Kidney (tissue), 14 donors: ENCODE data around the gene CARD10. TPM values are rescaled to one million over a fixed set of nuclear protein-coding genes. Genes with fewer than 3 reads are reported as not detected.

Experiments used
- DNase-seq, 5 donors: peaks; one replicate each; pipeline ENCODE4 v3.0.0-alpha.2; 2013 to 2020
- FAIRE-seq: peaks from 2 replicates; lab custom pipeline; 2012; peaks lifted over from hg19 to GRCh38; lab: Jason Lieb, UNC
- H3K27ac ChIP-seq, 2 donors: one replicate each; pipeline ENCODE4 v1.7.0; 2013; ENCODE audit warnings: low read depth in 2 of 2, low read length in 2 of 2, inconsistent platforms in 1 of 2
- H3K27me3 ChIP-seq: one replicate; pipeline ENCODE4 v1.7.1; 2013; ENCODE audit warnings: low read length, inconsistent platforms; ENCODE audit not compliant: control insufficient read depth, insufficient read depth
- H3K36me3 ChIP-seq, 3 donors: one replicate each; pipeline versions ENCODE4 v1.7.0 to v1.7.1; 2013; ENCODE audit warnings: low read length in 3 of 3, control low read depth in 1 of 3, inconsistent platforms in 1 of 3; ENCODE audit not compliant: insufficient read depth in 3 of 3, control insufficient read depth in 2 of 3
- H3K4me1 ChIP-seq, 3 donors: one replicate each; pipeline versions ENCODE4 v1.7.0 to v1.7.1; 2013; ENCODE audit warnings: low read length in 3 of 3, inconsistent platforms in 1 of 3, low read depth in 1 of 3; ENCODE audit not compliant: control insufficient read depth in 2 of 3, insufficient read depth in 2 of 3
- H3K4me3 ChIP-seq, 3 donors: one replicate each; pipeline versions ENCODE4 v1.7.0 to v1.8.1; 2013; ENCODE audit warnings: low read length in 3 of 3, control low read depth in 1 of 3, inconsistent platforms in 1 of 3
- H3K9ac ChIP-seq, 3 donors: one replicate each; pipeline versions ENCODE4 v1.7.0 to v1.7.1; 2013; ENCODE audit warnings: low read length in 3 of 3, control low read depth in 1 of 3, inconsistent platforms in 1 of 3
- H3K9me3 ChIP-seq, 3 donors: one replicate each; pipeline versions ENCODE4 v1.7.0 to v1.7.1; 2013; ENCODE audit warnings: low read length in 3 of 3, control low read depth in 1 of 3, inconsistent platforms in 1 of 3; ENCODE audit not compliant: control insufficient read depth in 2 of 3, insufficient read depth in 1 of 3
- CTCF ChIP-seq: IDR thresholded peaks from 3 replicates; pipeline ENCODE4 v1.5.1; 2012; ENCODE audit warnings: mild to moderate bottlenecking, moderate library complexity, borderline replicate concordance; ENCODE audit not compliant: insufficient read depth; ENCODE audit errors: extremely low read depth
- intact Hi-C: fragments of 100-400 bp; cut with DNase I; formaldehyde crosslinking; loops from one replicate; pipeline ENCODE4 v1.11.1; 2022
- polyA plus RNA-seq: library from polyadenylated mRNA; stranded (reverse); fragments of 350-450 nt; fragmentation: Illumina TruSeq; extraction: RNeasy Lipid Tissue Mini Kit (QIAGEN cat#74804); gene quantifications from one replicate; pipeline ENCODE4 v1.2.3, GENCODE V29; 2014; ENCODE audit warnings: low read depth, low replicate concordance; ENCODE audit not compliant: insufficient read depth
- total RNA-seq: library from RNA; stranded (reverse); fragmentation: NEBNext Ultra II Directional; extraction: Animal tissue kit (Norgen Biotek cat#: 25700); gene quantifications from one replicate; pipeline ENCODE4 v1.2.1, GENCODE V29; 2021
- donor health status: control.
- donor health status: control.
- donor health status: control.
- donor health status: control.
- donor health status: control.
- donor health status: DM: yes; HTN: yes; CAD: no.
- donor health status: Normal renal cell carcinoma (clear cell type).

Gene CARD10
- total and polyA plus RNA-seq, 2 donors from 2014 or later = 32.4 to 42.3 TPM

- intact Hi-C loops = no loop called here
- no peaks in the 10 kb centered on the region for H3K4me1 ChIP-seq
- H3K27me3 ChIP-seq = no peaks in the 10 kb centered on the region
- no peak overlapping the region for H3K4me3 ChIP-seq
- FAIRE-seq (no peak), DNase-seq (no peak)
- no peak for TF ChIP-seq CTCF
- no peak overlapping the region for H3K9ac ChIP-seq
- no peak overlapping the region for H3K27ac ChIP-seq
- no peaks in the 10 kb centered on the region for H3K9me3 ChIP-seq
- H3K36me3 ChIP-seq = no peaks in the 10 kb centered on the region
These were observed 51.7 kb downstream of the CARD10 start for GRCh38 chr22:37467391-37467955.

- H3K4me3 ChIP-seq = no peak overlapping the region
- H3K27ac ChIP-seq = no peak overlapping the region
- DNase-seq (no peak), FAIRE-seq (no peak)
- H3K9me3 ChIP-seq = no peaks in the 10 kb centered on the region
- H3K36me3 ChIP-seq = no peaks in the 10 kb centered on the region
- no peaks in the 10 kb centered on the region for H3K4me1 ChIP-seq
- intact Hi-C loops = loop anchor here (5.0 kb wide), 1 partner anchor 147 kb away; no protein-coding TSS in a partner anchor
- TF ChIP-seq CTCF = no peak
- no peaks in the 10 kb centered on the region for H3K27me3 ChIP-seq
- H3K9ac ChIP-seq = no peak overlapping the region
These were observed 55.0 kb downstream of the CARD10 start for GRCh38 chr22:37464181-37464580.

GRCh38 chr22:37462983-37463382 is 56.2 kb downstream of the CARD10 start:
- FAIRE-seq (no peak), DNase-seq (peak in 4 of 5 donors; percentile 70 to 87 (median 80))

More at GRCh38 chr22:37462983-37463382, 56.2 kb downstream of the CARD10 start:
- intact Hi-C loops = loop anchor here (5.0 kb wide), 1 partner anchor 146 kb away; no protein-coding TSS in a partner anchor
- no peak overlapping the region for H3K4me3 ChIP-seq
- no peak for TF ChIP-seq CTCF
- no peak overlapping the region for H3K9ac ChIP-seq
- no peaks in the 10 kb centered on the region for H3K27me3 ChIP-seq
- H3K36me3 ChIP-seq = no peaks in the 10 kb centered on the region
- no peaks in the 10 kb centered on the region for H3K9me3 ChIP-seq
- no peaks in the 10 kb centered on the region for H3K4me1 ChIP-seq
- H3K27ac ChIP-seq = no peak overlapping the region
